Thyroid gland (tissue), 4 donors: ENCODE data around the gene CLEC3A. TPM values are rescaled to one million over a fixed set of nuclear protein-coding genes. Genes with fewer than 3 reads are reported as not detected.

Experiments used
- DNase-seq, 2 donors: peaks; one replicate each; pipeline ENCODE4 v3.0.0-alpha.2; 2019
- H3K27ac ChIP-seq, 3 donors: fragments of 200-600 bp; sonication (generic); 1 replicate in 2 of 3; 2 replicates in 1 of 3; pipeline ENCODE4 v1.5.1; 2016 to 2019; ENCODE audit warnings: mild to moderate bottlenecking in 1 of 3, moderate library complexity in 1 of 3
- H3K27me3 ChIP-seq: fragments of 200-600 bp; sonication (generic); one replicate; pipeline ENCODE4 v1.5.1; 2019
- H3K36me3 ChIP-seq, 2 donors: fragments of 200-600 bp; sonication (generic); one replicate each; pipeline ENCODE4 v1.5.1; 2016 to 2019
- H3K4me1 ChIP-seq, 2 donors: fragments of 200-600 bp; sonication (generic); one replicate each; pipeline ENCODE4 v1.5.1; 2017 to 2019
- H3K4me3 ChIP-seq, 3 donors: fragments of 200-600 bp; sonication (generic); replicated peaks in 1 of 3; 1 replicate in 2 of 3; 2 replicates in 1 of 3; pipeline ENCODE4 v1.5.1; 2016; ENCODE audit warnings: mild to moderate bottlenecking in 1 of 3
- H3K9me3 ChIP-seq: fragments of 200-600 bp; sonication (generic); one replicate; pipeline ENCODE4 v1.5.1; 2017
- POLR2A ChIP-seq, 2 donors: fragments of 450-650 bp; IDR thresholded peaks; one replicate each; pipeline ENCODE4 v1.6.1; 2017; ENCODE audit warnings: antibody characterized with exemption in 2 of 2, mild to moderate bottlenecking in 2 of 2, moderate library complexity in 1 of 2
- WGBS, 2 donors: methylation state at CpG; one replicate each; pipeline ENCODE4 v1.1.5; 2017; 5-methylcytosine and 5-hydroxymethylcytosine counted together
- intact Hi-C: fragments of 100-400 bp; cut with DNase I; formaldehyde crosslinking; loops from one replicate; pipeline ENCODE4 v1.15.1; 2023
- total RNA-seq, 4 donors: library from RNA; depleted of rRNA; stranded (reverse); fragments of >200 nt; gene quantifications; one replicate each; pipeline ENCODE4 v1.2.3, GENCODE V29; 2016
- TF ChIP-seq, protein P1 (sequence below), 6 experiments: fragments of 200-600 bp in 3 of 6; fragments of 450-650 bp in 3 of 6; sonication (generic) in 3 of 6; IDR thresholded peaks; one replicate each; pipeline ENCODE4 v1.5.1; 2016 to 2019; ENCODE audit warnings: antibody characterized with exemption in 6 of 6, mild to moderate bottlenecking in 2 of 6, inconsistent platforms in 1 of 6, moderate library complexity in 1 of 6

The CLEC3A gene
- total RNA-seq, 4 donors from 2014 or later = not detected

DNA sequence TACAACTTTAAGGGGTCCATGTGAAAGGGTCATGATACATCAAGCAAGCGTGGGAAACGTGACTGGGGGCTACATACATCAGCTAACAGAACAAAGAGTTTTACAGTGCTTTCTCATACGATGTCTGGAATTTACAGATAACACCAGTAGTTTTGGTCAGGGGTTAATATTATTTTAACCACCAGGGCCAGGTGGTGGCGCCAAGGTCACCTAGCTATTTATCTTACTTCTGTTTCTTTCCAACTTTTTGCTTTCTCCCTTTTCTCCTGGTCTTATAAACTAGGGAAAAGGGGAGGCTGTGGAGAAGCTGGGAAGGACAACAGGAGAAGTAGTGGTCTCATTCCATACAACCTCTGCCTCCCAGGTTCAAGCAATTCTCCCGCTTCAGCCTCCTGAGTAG is 37.9 kb downstream of the CLEC3A start:
- Histone ChIP-seq H3K27ac (no peak overlapping the region), H3K36me3 (no peaks in the 10 kb centered on the region), H3K4me1 (no peaks in the 10 kb centered on the region), H3K27me3 (no peaks in the 10 kb centered on the region), H3K4me3 (no peak overlapping the region), H3K9me3 (no peaks in the 10 kb centered on the region)
- DNase-seq = no peak
- TF ChIP-seq, protein P1, sequence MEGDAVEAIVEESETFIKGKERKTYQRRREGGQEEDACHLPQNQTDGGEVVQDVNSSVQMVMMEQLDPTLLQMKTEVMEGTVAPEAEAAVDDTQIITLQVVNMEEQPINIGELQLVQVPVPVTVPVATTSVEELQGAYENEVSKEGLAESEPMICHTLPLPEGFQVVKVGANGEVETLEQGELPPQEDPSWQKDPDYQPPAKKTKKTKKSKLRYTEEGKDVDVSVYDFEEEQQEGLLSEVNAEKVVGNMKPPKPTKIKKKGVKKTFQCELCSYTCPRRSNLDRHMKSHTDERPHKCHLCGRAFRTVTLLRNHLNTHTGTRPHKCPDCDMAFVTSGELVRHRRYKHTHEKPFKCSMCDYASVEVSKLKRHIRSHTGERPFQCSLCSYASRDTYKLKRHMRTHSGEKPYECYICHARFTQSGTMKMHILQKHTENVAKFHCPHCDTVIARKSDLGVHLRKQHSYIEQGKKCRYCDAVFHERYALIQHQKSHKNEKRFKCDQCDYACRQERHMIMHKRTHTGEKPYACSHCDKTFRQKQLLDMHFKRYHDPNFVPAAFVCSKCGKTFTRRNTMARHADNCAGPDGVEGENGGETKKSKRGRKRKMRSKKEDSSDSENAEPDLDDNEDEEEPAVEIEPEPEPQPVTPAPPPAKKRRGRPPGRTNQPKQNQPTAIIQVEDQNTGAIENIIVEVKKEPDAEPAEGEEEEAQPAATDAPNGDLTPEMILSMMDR (IDR thresholded peaks at IDR 0.05) = no peak
- no peak for TF ChIP-seq POLR2A (IDR thresholded peaks at IDR 0.05)
- 46 to 59% methylated on average over 5 of the region's 5 CpGs for WGBS, 2 donors
- intact Hi-C loops = no loop called here

DNA sequence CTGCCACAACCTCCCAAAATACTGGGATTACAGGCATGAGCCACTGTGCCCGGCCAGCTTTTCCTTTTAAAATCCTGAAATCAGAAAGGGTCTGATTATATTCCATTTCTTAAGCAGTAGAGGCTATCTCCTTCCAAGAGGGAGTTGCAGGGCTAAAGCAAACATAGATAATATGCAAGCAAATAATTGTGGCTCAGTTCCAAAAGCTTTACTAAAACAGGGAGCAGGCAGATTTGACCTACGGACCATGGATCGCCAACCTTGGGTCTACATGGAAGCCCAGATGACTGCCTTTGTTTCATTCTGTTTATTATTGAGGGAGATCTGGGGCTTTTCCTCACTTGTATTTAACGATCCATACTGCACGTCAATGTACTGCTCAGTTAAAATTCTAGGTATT is 38.5 kb downstream of the CLEC3A start:
- TF ChIP-seq, protein P1 (IDR thresholded peaks at IDR 0.05) = no peak
- no peak for TF ChIP-seq POLR2A (IDR thresholded peaks at IDR 0.05)
- Histone ChIP-seq H3K27ac (no peak overlapping the region), H3K4me3 (no peak overlapping the region), H3K27me3 (no peaks in the 10 kb centered on the region), H3K4me1 (no peaks in the 10 kb centered on the region), H3K9me3 (no peaks in the 10 kb centered on the region), H3K36me3 (no peaks in the 10 kb centered on the region)
- no peak for DNase-seq
- 82 to 94% methylated on average over 5 of the region's 5 CpGs for WGBS, 2 donors
- intact Hi-C loops = no loop called here

DNA sequence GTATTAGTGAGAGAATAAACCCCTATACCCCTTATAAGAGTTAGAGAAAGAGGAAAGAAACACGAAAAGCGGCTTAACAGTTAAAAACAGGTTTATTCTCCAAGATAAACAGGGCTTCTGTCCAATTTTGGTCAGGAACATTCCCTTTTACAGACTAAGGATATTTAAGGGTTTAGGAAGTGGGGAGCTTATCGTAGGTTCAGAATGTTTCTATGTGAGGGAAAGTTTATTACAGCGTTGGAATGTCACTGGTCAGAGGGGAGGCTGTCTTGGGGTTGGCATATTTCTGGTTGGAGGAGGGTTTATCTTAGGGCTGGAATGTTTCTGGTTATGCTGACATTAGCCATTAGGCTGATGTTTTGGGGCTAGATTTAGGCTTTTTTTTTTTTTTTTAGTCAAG is 43.0 kb downstream of the CLEC3A start:
- Histone ChIP-seq H3K27ac (no peak overlapping the region), H3K9me3 (no peaks in the 10 kb centered on the region), H3K27me3 (no peaks in the 10 kb centered on the region), H3K4me3 (no peak overlapping the region), H3K4me1 (no peaks in the 10 kb centered on the region), H3K36me3 (no peaks in the 10 kb centered on the region)
- WGBS, 2 donors = 55 to 64% methylated on average over 4 of the region's 4 CpGs
- DNase-seq = no peak
- TF ChIP-seq, protein P1 (IDR thresholded peaks at IDR 0.05) = no peak
- no peak for TF ChIP-seq POLR2A (IDR thresholded peaks at IDR 0.05)
- intact Hi-C loops = no loop called here

DNA sequence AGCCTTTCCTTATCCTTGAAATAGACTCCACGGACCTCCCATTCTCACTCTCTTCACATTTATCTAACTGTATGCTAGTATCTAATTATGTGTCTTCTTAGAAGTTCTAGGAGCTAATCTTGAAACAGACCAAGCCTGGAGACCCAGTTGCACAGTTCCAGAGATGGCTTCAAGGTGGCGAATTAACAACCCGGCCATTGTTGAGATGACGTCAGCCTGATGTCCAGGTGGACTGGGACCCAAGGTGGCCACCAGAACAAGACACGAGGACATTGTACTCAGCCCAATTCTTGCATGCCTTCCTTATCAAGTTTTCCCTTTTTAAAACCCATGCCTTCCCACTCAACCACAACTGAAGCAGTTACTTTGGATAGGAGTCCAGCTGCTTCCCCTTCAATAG is 47.6 kb downstream of the CLEC3A start:
- H3K4me3 ChIP-seq = no peak overlapping the region
- intact Hi-C loops = no loop called here
- no peaks in the 10 kb centered on the region for H3K27me3 ChIP-seq
- no peak for DNase-seq
- H3K27ac ChIP-seq = no peak overlapping the region
- H3K4me1 ChIP-seq = no peaks in the 10 kb centered on the region
- no peaks in the 10 kb centered on the region for H3K36me3 ChIP-seq
- H3K9me3 ChIP-seq = no peaks in the 10 kb centered on the region
- 94 to 95% methylated on average over 5 of the region's 5 CpGs for WGBS, 2 donors
- TF ChIP-seq POLR2A (IDR thresholded peaks at IDR 0.05) = no peak
- TF ChIP-seq, protein P1 (IDR thresholded peaks at IDR 0.05) = no peak

DNA sequence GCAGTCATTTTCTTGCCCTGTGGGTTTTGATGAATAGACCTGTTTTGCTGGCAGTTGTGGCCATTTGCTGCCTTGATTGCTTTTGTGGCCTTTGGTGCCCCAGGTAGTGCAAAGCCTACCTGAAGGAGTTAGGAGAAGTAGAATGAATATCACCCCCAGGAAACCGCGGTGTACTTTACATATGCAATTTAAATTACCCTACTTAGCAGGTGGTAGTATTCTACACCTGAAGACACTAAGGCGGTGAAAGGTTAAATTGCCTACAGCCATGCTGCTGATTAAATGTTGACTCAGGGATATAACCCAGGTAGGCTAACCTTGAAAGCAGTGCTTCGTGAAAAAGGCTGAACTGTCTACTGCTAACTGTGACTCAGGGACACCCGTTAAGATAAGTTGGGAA is 49.9 kb downstream of the CLEC3A start:
- no peak for TF ChIP-seq POLR2A (IDR thresholded peaks at IDR 0.05)
- TF ChIP-seq, protein P1 (IDR thresholded peaks at IDR 0.05) = no peak
- H3K9me3 ChIP-seq = no peaks in the 10 kb centered on the region
- H3K36me3 ChIP-seq = no peaks in the 10 kb centered on the region
- H3K27ac ChIP-seq = no peak overlapping the region
- WGBS, 2 donors = 37 to 38% methylated on average over 5 of the region's 5 CpGs
- H3K4me1 ChIP-seq = no peaks in the 10 kb centered on the region
- H3K4me3 ChIP-seq = no peak overlapping the region
- intact Hi-C loops = no loop called here
- no peaks in the 10 kb centered on the region for H3K27me3 ChIP-seq
- DNase-seq = no peak
